H9 (cell line): ENCODE results near the gene RAP1GAP. TPM values are rescaled to one million over a fixed set of nuclear protein-coding genes. Genes with fewer than 3 reads are reported as not detected.

Source experiments
- DNase-seq: peaks from one replicate; pipeline ENCODE4 v3.0.0-alpha.2; 2017
- H2AFZ ChIP-seq: one replicate; pipeline ENCODE4 v1.6.1; 2013; ENCODE audit warnings: mild to moderate bottlenecking, low read length, control low read depth, moderate library complexity
- H2AK5ac ChIP-seq: 2 replicates; pipeline ENCODE4 v1.6.1; 2013; ENCODE audit warnings: low read length, control low read depth, mixed read lengths; ENCODE audit not compliant: insufficient read length
- H2BK120ac ChIP-seq: one replicate; pipeline ENCODE4 v1.6.1; 2013; ENCODE audit warnings: low read depth, mild to moderate bottlenecking, low read length, control low read depth, inconsistent platforms; ENCODE audit not compliant: poor library complexity, severe bottlenecking
- H2BK12ac ChIP-seq: 2 replicates; pipeline ENCODE4 v1.6.1; 2013; ENCODE audit warnings: low read length, control low read depth, mixed read lengths, low read depth; ENCODE audit not compliant: insufficient read length
- H2BK15ac ChIP-seq: 2 replicates; pipeline ENCODE4 v1.6.1; 2013; ENCODE audit warnings: low read depth, low read length, control low read depth
- H2BK20ac ChIP-seq: one replicate; pipeline ENCODE4 v1.6.1; 2013; ENCODE audit warnings: low read depth, mild to moderate bottlenecking, low read length, control low read depth, inconsistent platforms; ENCODE audit not compliant: poor library complexity, severe bottlenecking
- H2BK5ac ChIP-seq: 2 replicates; pipeline ENCODE4 v1.6.1; 2013; ENCODE audit warnings: low read length, control low read depth, mixed read lengths; ENCODE audit not compliant: insufficient read length
- H3K14ac ChIP-seq: 2 replicates; pipeline ENCODE4 v1.6.1; 2013; ENCODE audit warnings: low read length, control low read depth; ENCODE audit not compliant: insufficient read depth
- H3K18ac ChIP-seq: 2 replicates; pipeline ENCODE4 v1.6.1; 2013; ENCODE audit warnings: low read depth, mild to moderate bottlenecking, mixed read lengths, low read length, control low read depth; ENCODE audit not compliant: insufficient read length
- H3K23ac ChIP-seq: 2 replicates; pipeline ENCODE4 v1.6.1; 2013; ENCODE audit warnings: low read length, control low read depth, mixed read lengths, low read depth; ENCODE audit not compliant: insufficient read length
- H3K23me2 ChIP-seq: 2 replicates; pipeline ENCODE4 v1.6.1; 2013; ENCODE audit warnings: low read depth, mild to moderate bottlenecking, mixed read lengths, low read length, control low read depth; ENCODE audit not compliant: insufficient read length, poor library complexity, severe bottlenecking
- H3K27ac ChIP-seq: 2 replicates; pipeline ENCODE4 v1.5.1; 2013; ENCODE audit warnings: low read length, control low read depth, mixed read lengths, low read depth; ENCODE audit not compliant: insufficient read length
- H3K27me3 ChIP-seq: 2 replicates; pipeline ENCODE4 v1.6.1; 2013; ENCODE audit warnings: low read length, control low read depth, inconsistent platforms; ENCODE audit not compliant: insufficient read depth
- H3K4ac ChIP-seq: 2 replicates; pipeline ENCODE4 v1.6.1; 2013; ENCODE audit warnings: low read depth, mild to moderate bottlenecking, control low read depth, inconsistent platforms, low read length, moderate library complexity
- H3K4me1 ChIP-seq: 2 replicates; pipeline ENCODE4 v1.6.1; 2013; ENCODE audit warnings: low read length, control low read depth, inconsistent platforms; ENCODE audit not compliant: insufficient read depth
- H3K4me2 ChIP-seq: 2 replicates; pipeline ENCODE4 v1.6.1; 2013; ENCODE audit warnings: low read length, control low read depth, mixed read lengths; ENCODE audit not compliant: insufficient read length, insufficient read depth
- H3K56ac ChIP-seq: 2 replicates; pipeline ENCODE4 v1.6.1; 2013; ENCODE audit warnings: low read depth, mild to moderate bottlenecking, mixed read lengths, low read length, control low read depth; ENCODE audit not compliant: insufficient read length
- H3K79me1 ChIP-seq: 2 replicates; pipeline ENCODE4 v1.6.1; 2013; ENCODE audit warnings: low read depth, mild to moderate bottlenecking, moderate library complexity, low read length, control low read depth, inconsistent platforms; ENCODE audit not compliant: insufficient read depth, poor library complexity, severe bottlenecking
- H3K79me2 ChIP-seq: 2 replicates; pipeline ENCODE4 v1.6.1; 2013; ENCODE audit warnings: low read length, control low read depth, inconsistent platforms; ENCODE audit not compliant: insufficient read depth
- H3K9ac ChIP-seq: 2 replicates; pipeline ENCODE4 v1.6.1; 2013; ENCODE audit warnings: low read length, control low read depth, mixed read lengths; ENCODE audit not compliant: insufficient read length; ENCODE audit errors: extremely low read depth
- H3K9me3 ChIP-seq: one replicate; pipeline ENCODE4 v1.6.1; 2013; ENCODE audit warnings: low read depth, low read length, inconsistent platforms; ENCODE audit not compliant: control insufficient read depth
- H3T11ph ChIP-seq: one replicate; pipeline ENCODE4 v1.6.1; 2013; ENCODE audit warnings: mild to moderate bottlenecking, low read length, control low read depth, inconsistent platforms
- H4K20me1 ChIP-seq: one replicate; pipeline ENCODE4 v1.6.1; 2013; ENCODE audit not compliant: control insufficient read depth, insufficient read length, insufficient read depth
- H4K5ac ChIP-seq: 2 replicates; pipeline ENCODE4 v1.6.1; 2013; ENCODE audit warnings: low read depth, mild to moderate bottlenecking, mixed read lengths, low read length, control low read depth; ENCODE audit not compliant: insufficient read length
- H4K8ac ChIP-seq: replicated peaks from 2 replicates; pipeline ENCODE4 v1.6.1; 2013; ENCODE audit warnings: low read length, control low read depth, mixed read lengths, low read depth; ENCODE audit not compliant: insufficient read length
- H4K91ac ChIP-seq: 2 replicates; pipeline ENCODE4 v1.6.1; 2013; ENCODE audit warnings: low read depth, mild to moderate bottlenecking, moderate library complexity, mixed read lengths, low read length, control low read depth; ENCODE audit not compliant: insufficient read length
- H3K27ac Mint-ChIP-seq, 3 experiments: 2 replicates in 2 of 3; 3 replicates in 1 of 3; pipeline ENCODE4 v1.8.0; 2020 to 2021; ENCODE audit warnings: mixed read lengths in 3 of 3, mild to moderate bottlenecking in 1 of 3, moderate library complexity in 1 of 3
- H3K27me3 Mint-ChIP-seq: 2 replicates; pipeline ENCODE4 v1.8.0; 2021; ENCODE audit warnings: low read depth, mild to moderate bottlenecking, moderate library complexity, mixed read lengths
- H3K36me3 Mint-ChIP-seq, 3 experiments: 2 replicates in 2 of 3; 3 replicates in 1 of 3; pipeline ENCODE4 v1.8.0; 2020 to 2021; ENCODE audit warnings: low read depth in 3 of 3, mixed read lengths in 3 of 3; ENCODE audit not compliant: insufficient read depth in 1 of 3
- H3K4me1 Mint-ChIP-seq, 2 experiments: 2 replicates each; pipeline ENCODE4 v1.8.0; 2020; ENCODE audit warnings: mixed read lengths in 2 of 2
- H3K4me3 Mint-ChIP-seq, 2 experiments: 2 replicates in 1 of 2; 3 replicates in 1 of 2; pipeline ENCODE4 v1.8.0; 2020 to 2021; ENCODE audit warnings: mild to moderate bottlenecking in 2 of 2, mixed read lengths in 2 of 2, moderate library complexity in 1 of 2
- H3K9me3 Mint-ChIP-seq, 2 experiments: 2 replicates in 1 of 2; 3 replicates in 1 of 2; pipeline ENCODE4 v1.8.0; 2020; ENCODE audit warnings: mild to moderate bottlenecking in 2 of 2, mixed read lengths in 2 of 2, moderate library complexity in 1 of 2
- CTCF ChIP-seq: fragments of 200-600 bp; sonication (generic); conservative IDR thresholded peaks from 3 replicates; pipeline ENCODE4 v1.8.0; 2021; ENCODE audit warnings: antibody characterized with exemption, mild to moderate bottlenecking
- WGBS: extraction: QIAGEN DNeasy Blood & Tissue Kit; methylation state at CpG from one replicate; pipeline ENCODE4 v1.1.7; 2013; ENCODE audit warnings: missing lambda C conversion rate, low lambda C conversion rate, mixed read lengths; ENCODE audit not compliant: insufficient read length; ENCODE audit errors: extremely low coverage; 5-methylcytosine and 5-hydroxymethylcytosine counted together
- total RNA-seq: library from RNA; stranded (reverse); gene quantifications from 2 replicates; pipeline ENCODE4 v1.2.1, GENCODE V29; 2021

The RAP1GAP gene
- total RNA-seq, 1 experiment from 2014 or later, result 7.9 TPM

- H4K20me1 ChIP-seq, result peaks cover 3% of the 10 kb centered on the region
- H3K27me3 ChIP-seq, result no peaks in the 10 kb centered on the region
- H3K9ac ChIP-seq, result no peak overlapping the region
- H2BK15ac ChIP-seq, result no peak overlapping the region
- H3K79me1 ChIP-seq, result no peaks in the 10 kb centered on the region
- H3K14ac ChIP-seq, result no peak overlapping the region
- no peak for DNase-seq
- Mint-ChIP-seq H3K9me3 (no peaks in the 10 kb centered on the region; a peak in 2 of 5 replicates), H3K36me3 (no peaks in the 10 kb centered on the region), H3K4me1 (peaks cover 17 to 37% of the 10 kb centered on the region in 2 experiments), H3K4me3 (no peak overlapping the region), H3K27me3 (peaks cover 24% of the 10 kb centered on the region), H3K27ac (no peak overlapping the region)
- H3K23ac ChIP-seq, result no peak overlapping the region
- H4K5ac ChIP-seq, result no peak overlapping the region
- no peaks in the 10 kb centered on the region for H3K4me1 ChIP-seq
- no peak overlapping the region for H3K56ac ChIP-seq
- no peak overlapping the region for H4K91ac ChIP-seq
- H3K4me2 ChIP-seq, result no peak overlapping the region
- no peak overlapping the region for H2BK5ac ChIP-seq
- no peak overlapping the region for H2BK12ac ChIP-seq
- no peak overlapping the region for H3T11ph ChIP-seq
- peaks cover 11% of the 10 kb centered on the region for H3K23me2 ChIP-seq
- no peaks in the 10 kb centered on the region for H3K79me2 ChIP-seq
- TF ChIP-seq CTCF, result no peak
- no peak overlapping the region for H2AK5ac ChIP-seq
- no peaks in the 10 kb centered on the region for H3K9me3 ChIP-seq
- H4K8ac ChIP-seq, result no peak overlapping the region
- H2BK120ac ChIP-seq, result no peak overlapping the region
- no peak overlapping the region for H3K18ac ChIP-seq
- no peak overlapping the region for H3K27ac ChIP-seq
- WGBS, result no CpG with 5 or more reads among the region's 4 CpGs
- no peak overlapping the region for H2BK20ac ChIP-seq
- no peak overlapping the region for H3K4ac ChIP-seq
- H2AFZ ChIP-seq, result no peak overlapping the region
Measured at GRCh38 chr1:21648352-21648730, 20.8 kb downstream of the RAP1GAP start.
